Endothelial cell of umbilical vein (primary cell): Measurements from ENCODE around the gene RPS6KA1. TPM values are rescaled to one million over a fixed set of nuclear protein-coding genes. Genes with fewer than 3 reads are reported as not detected.

Source experiments
- BruUV-seq: library from RNA; stranded (reverse); fragments of 400-500 nt; replicated peaks from 2 replicates; lab custom pipeline; 2021; lab: Mats Ljungman, UMichigan
- CTCF ChIA-PET: fragments of 300-600, 350-600 bp; sonication (Branson Sonifier 250); formaldehyde crosslinking; loops from one replicate; lab custom pipeline; 2021; ENCODE audit warnings: antibody characterized with exemption, inconsistent platforms; lab: Charles Lee
- POLR2A ChIA-PET: fragments of 300-600, 350-600 bp; sonication (Branson Sonifier 250); formaldehyde crosslinking; loops from one replicate; lab custom pipeline; 2021; ENCODE audit warnings: antibody characterized with exemption, inconsistent platforms; lab: Charles Lee
- DNase-seq: peaks from one replicate; pipeline ENCODE4 v3.0.0-alpha.2; 2011; ENCODE audit warnings: low read depth, low spot score
- FAIRE-seq: peaks from 2 replicates; lab custom pipeline; 2011; peaks lifted over from hg19 to GRCh38; lab: Jason Lieb, UNC
- H2AFZ ChIP-seq: 2 replicates; pipeline ENCODE4 v1.6.0; 2012; ENCODE audit warnings: low read depth, low read length, control low read depth, inconsistent platforms
- H3K27ac ChIP-seq: 2 replicates; pipeline ENCODE4 v1.5.1; 2011; ENCODE audit warnings: low read depth, mild to moderate bottlenecking, control low read depth, low read length, moderate library complexity; ENCODE audit not compliant: insufficient read depth
- H3K27me3 ChIP-seq, 2 experiments: 2 replicates each; pipeline versions ENCODE4 v1.6.0 to v1.6.1; 2011; ENCODE audit warnings: low read length in 2 of 2, mixed read lengths in 1 of 2; ENCODE audit not compliant: control insufficient read depth in 2 of 2, insufficient read depth in 2 of 2
- H3K36me3 ChIP-seq, 2 experiments: 2 replicates in 1 of 2; 3 replicates in 1 of 2; pipeline ENCODE4 v1.5.1; 2011; ENCODE audit warnings: low read length in 2 of 2, mild to moderate bottlenecking in 1 of 2, moderate library complexity in 1 of 2; ENCODE audit not compliant: control insufficient read depth in 2 of 2, insufficient read depth in 2 of 2; ENCODE audit errors: extremely low read depth in 1 of 2
- H3K4me1 ChIP-seq: 3 replicates; pipeline ENCODE4 v1.5.1; 2011; ENCODE audit warnings: mild to moderate bottlenecking, low read length; ENCODE audit not compliant: control insufficient read depth, insufficient read depth; ENCODE audit errors: extremely low read depth
- H3K4me2 ChIP-seq: 2 replicates; pipeline ENCODE4 v1.6.1; 2011; ENCODE audit warnings: low read length, control low read depth, mixed read lengths; ENCODE audit not compliant: insufficient read depth
- H3K4me3 ChIP-seq, 3 experiments: fragments of 200-600 bp in 1 of 3; sonication (generic), shearing (Covaris generic) in 1 of 3; replicated peaks in 1 of 3; 2 replicates each; pipeline ENCODE4 v1.5.1; 2011 to 2016; ENCODE audit warnings: control low read depth in 3 of 3, low read length in 3 of 3, mild to moderate bottlenecking in 2 of 3, inconsistent platforms in 1 of 3, low read depth in 1 of 3, moderate library complexity in 1 of 3; ENCODE audit not compliant: insufficient read depth in 1 of 3
- H3K79me2 ChIP-seq: 2 replicates; pipeline ENCODE4 v1.6.0; 2012; ENCODE audit warnings: low read length, inconsistent platforms; ENCODE audit not compliant: control insufficient read depth, insufficient read depth
- H3K9ac ChIP-seq: replicated peaks from 2 replicates; pipeline ENCODE3; 2011; ENCODE audit warnings: low read length, control low read depth; ENCODE audit not compliant: insufficient read depth; ENCODE audit errors: extremely low read depth
- H3K9me1 ChIP-seq: replicated peaks from 3 replicates; pipeline ENCODE4 v1.6.0; 2011; ENCODE audit warnings: mild to moderate bottlenecking, low read length; ENCODE audit not compliant: control insufficient read depth, insufficient read depth; ENCODE audit errors: extremely low read depth
- H3K9me3 ChIP-seq: replicated peaks from 2 replicates; pipeline ENCODE4 v1.5.1; 2012; ENCODE audit warnings: low read length, inconsistent platforms; ENCODE audit not compliant: control insufficient read depth, insufficient read depth
- H4K20me1 ChIP-seq: replicated peaks from 2 replicates; pipeline ENCODE3; 2011; ENCODE audit warnings: mild to moderate bottlenecking, low read length; ENCODE audit not compliant: control insufficient read depth, insufficient read depth; ENCODE audit errors: extremely low read depth
- FOS ChIP-seq: IDR thresholded peaks from 2 replicates; pipeline ENCODE4 v1.6.1; 2011; ENCODE audit warnings: mild to moderate bottlenecking, low read length, moderate library complexity, borderline replicate concordance; ENCODE audit not compliant: insufficient read depth
- POLR2AphosphoS5 ChIP-seq: IDR thresholded peaks from 2 replicates; pipeline ENCODE4 v1.6.1; 2012; ENCODE audit warnings: low read depth, mild to moderate bottlenecking, control low read depth, low read length, moderate library complexity; ENCODE audit not compliant: insufficient read depth
- dilution Hi-C: fragments of 300-500 bp; cut with MboI; formaldehyde crosslinking; loops from one replicate; pipeline ENCODE4 v1.15.0; 2019; ENCODE audit warnings: low sequenced_read_pairs; ENCODE audit not compliant: extremely low pct_ligation_motif_present
- intact Hi-C: fragments of 100-400 bp; cut with micrococcal nuclease; formaldehyde crosslinking; loops from one replicate; pipeline ENCODE4 v1.10.0; 2022
- microRNA counts: library from miRNA; unstranded; fragments of <30 nt; microRNA quantifications from one replicate; lab custom pipeline; 2016
- microRNA-seq: library from miRNA; unstranded; fragments of <30 nt; microRNA quantifications from one replicate; pipeline ENCODE4 v1.2.0, GENCODE V29; 2021; ENCODE audit warnings: borderline number of aligned reads, borderline replicate concordance
- polyA plus RNA-seq, 4 experiments: library from polyadenylated mRNA; depleted of rRNA in 3 of 4; stranded (reverse) in 3 of 4; unstranded in 1 of 4; fragments of >200 nt; gene quantifications; 2 replicates each; pipeline versions ENCODE4 v1.2.1 to v1.2.3, GENCODE V29; 2011 to 2012; ENCODE audit warnings: missing spikeins in 1 of 4
- small RNA-seq: library from RNA; depleted of rRNA; stranded (forward); fragments of <200 nt; gene quantifications from one replicate; pipeline ENCODE3, GENCODE V24; 2012; ENCODE audit warnings: low replicate concordance, low read depth; ENCODE audit not compliant: insufficient read depth, insufficient read length
- total RNA-seq: library from RNA; stranded (reverse); gene quantifications from 2 replicates; pipeline ENCODE4 v1.2.3, GENCODE V29; 2021

Gene RPS6KA1
- total and polyA plus RNA-seq, 2 donors (not counting 3 experiments of a cell fraction or from before 2014, with no cell fraction given): 6.7 to 15.5 TPM

- POLR2A ChIA-PET: no interaction called here
- Histone ChIP-seq H3K4me1 (peaks cover 15% of the 10 kb centered on the region), H3K9ac (no peak overlapping the region), H3K9me1 (no peaks in the 10 kb centered on the region), H4K20me1 (no peaks in the 10 kb centered on the region), H3K27me3 (peaks cover 0 to 7% of the 10 kb centered on the region in 2 experiments), H2AFZ (no peak overlapping the region), H3K79me2 (no peaks in the 10 kb centered on the region), H3K36me3 (no peaks in the 10 kb centered on the region), H3K4me2 (no peak overlapping the region), H3K27ac (no peak overlapping the region), H3K9me3 (no peaks in the 10 kb centered on the region), H3K4me3 (no peak overlapping the region)
- CTCF ChIA-PET: no interaction called here
- DNase-seq (no peak), FAIRE-seq (no peak)
- intact Hi-C loops: no loop called here
- dilution Hi-C loops: no loop called here
- BruUV-seq: no TSS peak
- no peak for TF ChIP-seq POLR2AphosphoS5
- no peak for TF ChIP-seq FOS
These were observed 89.0 kb downstream of the RPS6KA1 start for GRCh38 chr1:26618561-26618960.

MicroRNAs within 50 kb of the gene (microRNA counts, 767-probe panel; counts per million panel counts)
- microRNA hsa-miR-1976 (lab: Ali Mortazavi, UCI): 723 counts per million, percentile 96 among the panel's probes with 10 or more counts

Small RNA genes within 50 kb of the gene (microRNA-seq; reads per million reads assigned to microRNA genes)
- 1.2 reads per million for gene MIR1976

Small RNA genes within 50 kb of the gene (small RNA-seq; reads per million reads assigned to genes)
- not detected for gene MIR1976
- gene RF00019: not detected
- gene RNU7-29P: not detected

Other genes starting within 250 kb of the RPS6KA1 start
- gene SH3BGRL3, start 249.7 kb upstream of the RPS6KA1 start, total RNA-seq: 337 and 344 TPM in 2 replicates
- 233 and 305 TPM in 2 replicates for gene SH3BGRL3, start 249.7 kb upstream of the RPS6KA1 start, polyA plus RNA-seq
- gene UBXN11, start 223.1 kb upstream of the RPS6KA1 start, total RNA-seq: 11.9 and 15.6 TPM in 2 replicates
- 14.6 and 14.8 TPM in 2 replicates for gene UBXN11, start 223.1 kb upstream of the RPS6KA1 start, polyA plus RNA-seq
- not detected in 2 replicates for gene CD52, start 211.8 kb upstream of the RPS6KA1 start, total RNA-seq
- not detected in 2 replicates for gene CD52, start 211.8 kb upstream of the RPS6KA1 start, polyA plus RNA-seq
- gene CRYBG2, start 175.6 kb upstream of the RPS6KA1 start, total RNA-seq: not detected in 2 replicates
- not detected in 2 replicates for gene CRYBG2, start 175.6 kb upstream of the RPS6KA1 start, polyA plus RNA-seq
- gene ZNF683, start 157.0 kb upstream of the RPS6KA1 start, total RNA-seq: not detected in 2 replicates
- not detected in 2 replicates for gene ZNF683, start 157.0 kb upstream of the RPS6KA1 start, polyA plus RNA-seq
- not detected in 2 replicates for gene LIN28A, start 118.9 kb upstream of the RPS6KA1 start, total RNA-seq
- 0.10 and 0.11 TPM in 2 replicates for gene LIN28A, start 118.9 kb upstream of the RPS6KA1 start, polyA plus RNA-seq
- 60.3 and 70.7 TPM in 2 replicates for gene DHDDS, start 97.4 kb upstream of the RPS6KA1 start, total RNA-seq
- 44.3 and 51.3 TPM in 2 replicates for gene DHDDS, start 97.4 kb upstream of the RPS6KA1 start, polyA plus RNA-seq
- gene HMGN2, start 57.3 kb upstream of the RPS6KA1 start, total RNA-seq: 562 and 580 TPM in 2 replicates
- gene HMGN2, start 57.3 kb upstream of the RPS6KA1 start, polyA plus RNA-seq: 183 and 240 TPM in 2 replicates
- gene ARID1A, start 166.3 kb downstream of the RPS6KA1 start, total RNA-seq: 67.0 and 77.2 TPM in 2 replicates
- gene ARID1A, start 166.3 kb downstream of the RPS6KA1 start, polyA plus RNA-seq: 36.9 and 39.0 TPM in 2 replicates